Hair follicular keratinocyte (primary cell): ENCODE measurements around the gene DTNA. TPM values are rescaled to one million over a fixed set of nuclear protein-coding genes. Genes with fewer than 3 reads are reported as not detected.

ENCODE experiments used
- total RNA-seq: library from RNA; depleted of rRNA; stranded (reverse); fragments of >200 nt; gene quantifications from 2 replicates; pipeline ENCODE4 v1.2.3, GENCODE V29; 2015

DTNA gene
- total RNA-seq = 0.47 and 1.5 TPM in 2 replicates

DNA sequence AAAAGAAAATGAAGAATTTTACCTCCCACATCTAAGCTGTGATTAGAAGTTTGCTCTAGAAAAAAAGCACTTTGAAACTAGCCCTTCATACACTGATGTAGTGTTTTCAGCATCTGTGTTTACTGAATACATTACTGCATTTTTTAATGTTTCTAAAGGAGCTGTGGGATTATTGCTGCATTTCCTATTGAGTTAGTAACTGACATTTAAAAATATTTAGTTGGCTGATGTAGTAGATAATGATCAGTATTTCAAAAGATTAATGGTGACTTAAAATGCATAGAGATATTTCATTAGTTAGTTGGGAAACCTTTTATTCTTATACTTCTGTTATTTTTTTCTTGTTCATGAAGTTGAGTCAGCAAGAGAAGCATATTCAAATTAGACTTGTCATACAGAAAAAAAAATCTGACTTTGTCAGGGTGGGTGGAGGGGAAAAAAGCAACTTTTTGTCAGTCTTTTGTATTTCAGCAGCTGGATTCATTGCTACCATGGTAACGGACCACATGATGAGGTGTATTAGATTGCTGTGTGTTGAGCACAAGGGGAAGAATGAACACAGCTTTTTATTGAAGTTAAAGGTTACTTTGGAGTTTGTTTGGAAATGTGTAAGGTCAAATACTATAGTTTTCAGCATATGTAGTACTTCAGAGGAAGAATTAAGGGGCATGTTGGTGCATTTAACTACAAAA, at the start of gene DTNA:
DTNA (plus strand) TSS at position 549 of the 692 bp plus-strand sequence. CDS start 45,679 bp downstream, outside the sequence.

